ENCODE results near the gene MACROH2A1. TPM values are rescaled to one million over a fixed set of nuclear protein-coding genes. Genes with fewer than 3 reads are reported as not detected.

The MACROH2A1 gene
- total RNA-seq, 4 donors from 2014 or later, result 182 to 443 (median 319) TPM

GRCh38 chr5:135310328-135310989, 88.6 kb downstream of the MACROH2A1 start:
- ATAC-seq (ENCODE audit: low FRiP score), result no peak

GRCh38 chr5:135309391-135310327, 89.4 kb downstream of the MACROH2A1 start:
- ATAC-seq (ENCODE audit: low FRiP score) (no peak), DNase-seq (ENCODE audit: low spot score) (no peak)
- no peak for TF ChIP-seq CTCF (IDR thresholded peaks at IDR 0.05)

More at GRCh38 chr5:135310328-135310989, 88.6 kb downstream of the MACROH2A1 start:
- TF ChIP-seq CTCF (IDR thresholded peaks at IDR 0.05), result no peak
- no peak for DNase-seq (ENCODE audit: low spot score)

- ATAC-seq (ENCODE audit: low FRiP score) (no peak), DNase-seq (ENCODE audit: low spot score) (no peak)
- TF ChIP-seq CTCF (IDR thresholded peaks at IDR 0.05), result no peak
Observed at GRCh38 chr5:135308752-135309151, 90.3 kb downstream of the MACROH2A1 start.

GRCh38 chr5:135308245-135308644, 90.8 kb downstream of the MACROH2A1 start:
- no peak for TF ChIP-seq CTCF (IDR thresholded peaks at IDR 0.05)
- ATAC-seq (ENCODE audit: low FRiP score), result no peak
- no peak for DNase-seq (ENCODE audit: low spot score)

- TF ChIP-seq CTCF (IDR thresholded peaks at IDR 0.05), result no peak
- no peak for ATAC-seq (ENCODE audit: low FRiP score)
- no peak for DNase-seq (ENCODE audit: low spot score)
Observed at GRCh38 chr5:135307143-135307903, 91.7 kb downstream of the MACROH2A1 start.

GRCh38 chr5:135306557-135306956, 92.5 kb downstream of the MACROH2A1 start:
- ATAC-seq (ENCODE audit: low FRiP score) (no peak), DNase-seq (ENCODE audit: low spot score) (no peak)
- TF ChIP-seq CTCF (IDR thresholded peaks at IDR 0.05), result no peak

All from omental fat pad (tissue), 4 donors.